ENCODE results near the gene GAL3ST2. TPM values are rescaled to one million over a fixed set of nuclear protein-coding genes. Genes with fewer than 3 reads are reported as not detected.

GAL3ST2 gene
- total RNA-seq, 1 donor from 2014 or later = not detected

- Histone ChIP-seq H3K9me3 (no peaks in the 10 kb centered on the region), H3K27me3 (no peaks in the 10 kb centered on the region), H3K4me3 (peak overlapping the region; percentile 54 to 63), H3K27ac (peak overlapping the region; percentile 46 to 60), H3K36me3 (no peaks in the 10 kb centered on the region), H3K4me1 (peaks cover 8% of the 10 kb centered on the region in 2 donors)
- intact Hi-C loops (cut with DNase I) = loop anchor here (2.0 kb wide), 1 partner anchor 109 kb away; the partner anchor contains the start of gene D2HGDH
- TF ChIP-seq, protein P1, sequence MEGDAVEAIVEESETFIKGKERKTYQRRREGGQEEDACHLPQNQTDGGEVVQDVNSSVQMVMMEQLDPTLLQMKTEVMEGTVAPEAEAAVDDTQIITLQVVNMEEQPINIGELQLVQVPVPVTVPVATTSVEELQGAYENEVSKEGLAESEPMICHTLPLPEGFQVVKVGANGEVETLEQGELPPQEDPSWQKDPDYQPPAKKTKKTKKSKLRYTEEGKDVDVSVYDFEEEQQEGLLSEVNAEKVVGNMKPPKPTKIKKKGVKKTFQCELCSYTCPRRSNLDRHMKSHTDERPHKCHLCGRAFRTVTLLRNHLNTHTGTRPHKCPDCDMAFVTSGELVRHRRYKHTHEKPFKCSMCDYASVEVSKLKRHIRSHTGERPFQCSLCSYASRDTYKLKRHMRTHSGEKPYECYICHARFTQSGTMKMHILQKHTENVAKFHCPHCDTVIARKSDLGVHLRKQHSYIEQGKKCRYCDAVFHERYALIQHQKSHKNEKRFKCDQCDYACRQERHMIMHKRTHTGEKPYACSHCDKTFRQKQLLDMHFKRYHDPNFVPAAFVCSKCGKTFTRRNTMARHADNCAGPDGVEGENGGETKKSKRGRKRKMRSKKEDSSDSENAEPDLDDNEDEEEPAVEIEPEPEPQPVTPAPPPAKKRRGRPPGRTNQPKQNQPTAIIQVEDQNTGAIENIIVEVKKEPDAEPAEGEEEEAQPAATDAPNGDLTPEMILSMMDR (IDR thresholded peaks at IDR 0.05) = no peak
- DNase-seq (ENCODE audit: low spot score in 2 of 2) = peak; percentile 35 to 88
These were observed 67.6 kb downstream of the GAL3ST2 start for GRCh38 chr2:241844066-241844728.

GRCh38 chr2:241844831-241845578, 68.4 kb downstream of the GAL3ST2 start:
- no peaks in the 10 kb centered on the region for H3K36me3 ChIP-seq
- H3K4me3 ChIP-seq = peak overlapping the region; percentile 54 to 63
- DNase-seq (ENCODE audit: low spot score in 2 of 2) = no peak
- intact Hi-C loops (cut with DNase I) = loop anchor here (2.0 kb wide), 1 partner anchor 110 kb away; the partner anchor contains the start of gene D2HGDH
- H3K4me1 ChIP-seq = peaks cover 8% of the 10 kb centered on the region in 2 donors
- peak overlapping the region in 1 of 2 donors; percentile 60 for H3K27ac ChIP-seq
- H3K9me3 ChIP-seq = no peaks in the 10 kb centered on the region
- TF ChIP-seq, protein P1 (IDR thresholded peaks at IDR 0.05) = no peak
- no peaks in the 10 kb centered on the region for H3K27me3 ChIP-seq

GRCh38 chr2:241846406-241846805, 69.8 kb downstream of the GAL3ST2 start:
- no peak for DNase-seq (ENCODE audit: low spot score in 2 of 2)

DNA sequence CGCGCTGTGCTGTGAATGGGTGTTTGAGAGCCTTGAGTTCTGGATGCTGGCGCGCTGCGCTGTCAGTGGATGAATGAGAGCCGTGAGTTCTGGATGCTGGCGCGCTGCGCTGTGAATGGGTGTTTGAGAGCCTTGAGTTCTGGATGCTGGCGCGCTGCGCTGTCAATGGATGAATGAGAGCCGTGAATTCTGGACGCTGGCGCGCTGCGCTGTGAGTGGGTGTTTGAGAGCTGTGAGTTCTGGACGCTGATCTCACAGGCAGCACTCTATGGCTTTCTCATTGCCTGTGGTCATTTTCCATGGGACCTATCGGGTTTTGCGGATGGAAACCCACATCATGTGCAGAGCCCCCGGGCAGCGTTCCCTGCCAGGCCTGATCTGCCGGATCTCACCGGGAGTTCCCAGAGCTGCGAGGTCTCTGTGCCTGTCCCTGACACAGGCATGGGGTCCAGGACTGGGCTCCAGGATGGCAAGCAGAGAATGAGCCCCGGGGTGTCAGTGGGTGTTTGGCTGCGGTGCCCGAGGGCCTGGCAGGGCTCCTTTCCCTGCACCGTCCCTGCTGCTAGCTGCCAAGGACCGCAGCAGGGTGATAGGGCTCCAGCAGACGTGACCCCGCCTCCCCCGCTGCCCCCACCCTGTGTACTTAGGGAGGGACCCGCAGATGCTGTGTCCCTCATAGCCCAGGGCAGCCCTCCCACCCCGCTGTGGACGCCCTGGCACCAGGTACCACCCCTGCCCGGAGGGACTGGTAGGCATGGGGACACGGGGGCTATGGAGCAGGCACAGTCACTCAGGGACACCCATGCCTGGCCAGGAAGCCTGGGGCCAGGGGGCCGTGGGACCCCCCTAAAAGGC, 72.4 kb downstream of the GAL3ST2 start:
- DNase-seq (ENCODE audit: low spot score in 2 of 2) = no peak
- intact Hi-C loops (cut with DNase I) = no loop called here

More at GRCh38 chr2:241846406-241846805, 69.8 kb downstream of the GAL3ST2 start:
- H3K4me1 ChIP-seq = peaks cover 8% of the 10 kb centered on the region in 2 donors
- H3K27ac ChIP-seq = no peak overlapping the region
- H3K36me3 ChIP-seq = no peaks in the 10 kb centered on the region
- no peak overlapping the region for H3K4me3 ChIP-seq
- H3K9me3 ChIP-seq = no peaks in the 10 kb centered on the region
- no peaks in the 10 kb centered on the region for H3K27me3 ChIP-seq
- intact Hi-C loops (cut with DNase I) = no loop called here
- TF ChIP-seq, protein P1 (IDR thresholded peaks at IDR 0.05) = no peak

More for the DNA sequence above, 72.4 kb downstream of the GAL3ST2 start:
- TF ChIP-seq, protein P1 (IDR thresholded peaks at IDR 0.05) = no peak
- Histone ChIP-seq H3K4me3 (no peak overlapping the region), H3K4me1 (peaks cover 8% of the 10 kb centered on the region in 2 donors), H3K9me3 (no peaks in the 10 kb centered on the region), H3K36me3 (no peaks in the 10 kb centered on the region), H3K27me3 (no peaks in the 10 kb centered on the region), H3K27ac (no peak overlapping the region)
